Fibroblast of pulmonary artery (primary cell): ENCODE measurements around the gene AFAP1L1.
A peak's percentile ranks its signal among the peaks of the same experiment; 100 is the strongest.
"Not testable (repeated sequence)": the region's sequence is repeated elsewhere in the genome, so short reads cannot be mapped to it uniquely, and the experiment has no call there.

Experiments used
- DNase-seq: peaks from one replicate; pipeline ENCODE4 v3.0.0-alpha.2; 2010; ENCODE audit warnings: low read depth
- H3K4me3 ChIP-seq: replicated peaks from 2 replicates; pipeline ENCODE4 v1.5.1; 2011; ENCODE audit warnings: low read depth, mild to moderate bottlenecking, control low read depth, low read length, moderate library complexity
- CTCF ChIP-seq: IDR thresholded peaks from 2 replicates; pipeline ENCODE4 v1.5.1; 2011; ENCODE audit warnings: mild to moderate bottlenecking, control low read depth, low read length, inconsistent platforms; ENCODE audit errors: missing control alignments

Gene AFAP1L1

GRCh38 chr5:149386166-149386565, 114.5 kb downstream of the AFAP1L1 start:
- no peak overlapping the region for H3K4me3 ChIP-seq
- no peak for DNase-seq
- no peak for TF ChIP-seq CTCF

DNA sequence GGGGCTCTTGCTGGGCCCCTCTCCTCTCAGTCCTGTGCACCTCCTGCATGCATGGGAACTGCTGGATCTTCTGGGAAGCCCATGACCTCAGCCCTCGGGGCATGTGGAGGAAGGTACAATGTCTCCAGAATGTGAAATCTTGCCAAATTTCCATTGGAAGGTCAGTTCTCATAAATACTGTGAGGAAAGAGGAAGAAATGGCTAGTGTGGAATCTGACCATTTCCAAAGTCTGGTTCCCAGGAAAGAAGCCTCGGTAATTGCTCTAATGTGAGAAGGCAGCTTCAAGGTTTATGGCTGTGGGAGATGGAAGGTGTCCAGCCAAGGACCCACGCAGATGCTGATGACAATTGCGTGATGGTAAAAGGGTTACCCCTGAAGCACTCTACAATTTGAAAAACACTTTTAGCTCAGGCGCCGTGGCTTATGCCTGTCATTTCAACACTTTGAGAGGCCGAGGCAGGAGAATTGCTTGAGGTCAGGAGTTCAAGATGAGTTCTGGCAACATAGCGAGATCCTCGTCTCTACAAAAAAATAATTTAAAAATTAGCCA, 115.5 kb downstream of the AFAP1L1 start:
- DNase-seq, result peak; percentile 84
- H3K4me3 ChIP-seq, result no peak overlapping the region
- no peak for TF ChIP-seq CTCF

- peak; percentile 77 for DNase-seq
- no peak for TF ChIP-seq CTCF
Measured at GRCh38 chr5:149387982-149388381, 116.3 kb downstream of the AFAP1L1 start.

GRCh38 chr5:149388498-149389190, 117.0 kb downstream of the AFAP1L1 start:
- H3K4me3 ChIP-seq, result no peak overlapping the region

More at GRCh38 chr5:149387982-149388381, 116.3 kb downstream of the AFAP1L1 start:
- no peak overlapping the region for H3K4me3 ChIP-seq

DNA sequence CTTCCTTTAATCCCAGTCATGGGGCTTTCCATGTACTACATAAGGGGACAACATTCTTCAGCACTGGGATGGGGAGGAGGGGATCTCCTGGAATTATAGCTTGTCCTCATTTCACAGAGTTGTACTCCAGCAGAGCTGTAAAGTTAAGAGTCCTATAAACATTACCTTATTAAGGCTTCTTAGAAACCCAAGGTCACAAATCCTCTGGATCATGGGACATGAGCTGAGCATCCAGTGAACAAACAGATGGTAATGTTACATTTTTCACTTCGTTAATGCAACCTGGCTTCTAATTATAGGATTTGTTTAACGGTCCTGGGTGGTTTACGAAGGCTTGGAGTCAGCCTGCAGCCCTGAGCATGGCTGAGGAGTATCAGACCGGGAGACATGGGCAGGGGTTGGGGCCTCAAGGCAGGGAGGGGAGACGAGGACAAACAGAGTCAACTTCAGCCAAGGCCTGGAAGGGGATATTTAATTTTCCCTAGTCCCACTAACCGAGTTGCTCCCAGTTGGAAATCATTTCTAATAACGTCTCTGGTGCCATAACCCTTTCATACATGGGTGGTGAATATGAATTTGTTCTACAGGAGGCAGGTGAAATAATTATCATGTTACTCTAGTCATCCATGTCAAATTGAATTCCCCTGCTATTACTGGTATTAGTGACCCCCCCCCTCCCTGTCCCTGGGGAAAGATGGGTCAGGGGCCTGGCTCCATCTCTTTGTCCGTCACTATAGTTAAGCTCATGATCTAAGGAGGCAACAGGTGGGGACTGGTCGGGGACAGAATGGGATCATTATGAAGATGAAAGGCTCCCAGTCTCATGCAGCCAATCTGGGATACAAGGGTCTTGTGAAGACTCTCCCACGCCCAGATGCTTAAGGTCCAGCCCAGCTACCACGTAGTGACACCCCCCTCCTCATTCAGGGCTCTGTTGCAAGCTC, 118.2 kb downstream of the AFAP1L1 start:
- no peak overlapping the region for H3K4me3 ChIP-seq
- no peak for DNase-seq
- no peak for TF ChIP-seq CTCF

More at GRCh38 chr5:149388498-149389190, 117.0 kb downstream of the AFAP1L1 start:
- DNase-seq, result no peak
- TF ChIP-seq CTCF, result no peak

GRCh38 chr5:149391076-149391475, 119.4 kb downstream of the AFAP1L1 start:
- not testable (repeated sequence) for DNase-seq, H3K4me3 ChIP-seq
